Fibroblast of villous mesenchyme (primary cell): Measurements from ENCODE around the gene GABRB1. TPM values are rescaled to one million over a fixed set of nuclear protein-coding genes. Genes with fewer than 3 reads are reported as not detected.

Experiments used
- DNase-seq: peaks from one replicate; pipeline ENCODE4 v3.0.0-alpha.2; 2010; ENCODE audit warnings: low read depth
- H3K4me3 ChIP-seq: 2 replicates; pipeline ENCODE4 v1.5.1; 2011; ENCODE audit warnings: low read depth, mild to moderate bottlenecking, low read length
- CTCF ChIP-seq: IDR thresholded peaks from 2 replicates; pipeline ENCODE4 v1.5.1; 2012; ENCODE audit warnings: low read depth, mild to moderate bottlenecking, low read length; ENCODE audit not compliant: insufficient read depth
- total RNA-seq: library from RNA; depleted of rRNA; stranded (reverse); fragments of >200 nt; gene quantifications from 2 replicates; pipeline ENCODE4 v1.2.3, GENCODE V29; 2012

GABRB1 gene
- total RNA-seq, 1 donor, result not detected

GRCh38 chr4:47075262-47075661 lies 43.9 kb downstream of the GABRB1 start:
- no peak overlapping the region for H3K4me3 ChIP-seq
- no peak for TF ChIP-seq CTCF
- DNase-seq, result no peak

- no peak overlapping the region for H3K4me3 ChIP-seq
- no peak for TF ChIP-seq CTCF
- DNase-seq, result no peak
These were observed 44.6 kb downstream of the GABRB1 start for GRCh38 chr4:47075919-47076318.

- no peak for DNase-seq
- no peak overlapping the region for H3K4me3 ChIP-seq
- no peak for TF ChIP-seq CTCF
These were observed 52.7 kb downstream of the GABRB1 start for GRCh38 chr4:47084111-47084510.

GRCh38 chr4:47084795-47085194 lies 53.4 kb downstream of the GABRB1 start:
- no peak overlapping the region for H3K4me3 ChIP-seq
- DNase-seq, result no peak
- no peak for TF ChIP-seq CTCF

- H3K4me3 ChIP-seq, result no peak overlapping the region
- TF ChIP-seq CTCF, result no peak
- DNase-seq, result no peak
These were observed 56.9 kb downstream of the GABRB1 start for GRCh38 chr4:47088298-47088697.

- no peak overlapping the region for H3K4me3 ChIP-seq
- DNase-seq, result no peak
- TF ChIP-seq CTCF, result no peak
These were observed 64.5 kb downstream of the GABRB1 start for GRCh38 chr4:47095884-47096283.

- DNase-seq, result no peak
- no peak overlapping the region for H3K4me3 ChIP-seq
- TF ChIP-seq CTCF, result no peak
These were observed 70.1 kb downstream of the GABRB1 start for GRCh38 chr4:47101453-47101852.
